Esophagus squamous epithelium (tissue), 5 donors: Measurements from ENCODE around the gene PEX5. TPM values are rescaled to one million over a fixed set of nuclear protein-coding genes. Genes with fewer than 3 reads are reported as not detected.

Experiments used
- DNase-seq: peaks from one replicate; lab custom pipeline; 2025; lab: John Stamatoyannopoulos, UW
- H3K27ac ChIP-seq, 4 donors: fragments of 200-600 bp; sonication (generic); one replicate each; pipeline ENCODE4 v1.5.1; 2016 to 2019; ENCODE audit warnings: mild to moderate bottlenecking in 1 of 4
- H3K27me3 ChIP-seq, 4 donors: fragments of 200-600 bp; sonication (generic); 1 replicate in 3 of 4; 2 replicates in 1 of 4; pipeline versions ENCODE4 v1.5.1 to v1.6.0; 2017 to 2021; ENCODE audit warnings: antibody characterized with exemption in 1 of 4
- H3K36me3 ChIP-seq, 3 donors: fragments of 200-600 bp; sonication (generic); one replicate each; pipeline ENCODE4 v1.5.1; 2016 to 2019
- H3K4me1 ChIP-seq, 3 donors: fragments of 200-600 bp; sonication (generic); one replicate each; pipeline ENCODE4 v1.5.1; 2017 to 2019
- H3K4me3 ChIP-seq, 4 donors: fragments of 200-600 bp; sonication (generic); 1 replicate in 3 of 4; 2 replicates in 1 of 4; pipeline ENCODE4 v1.5.1; 2016 to 2019; ENCODE audit warnings: mild to moderate bottlenecking in 2 of 4, moderate library complexity in 1 of 4
- H3K9me3 ChIP-seq, 3 donors: fragments of 200-600 bp; sonication (generic); one replicate each; pipeline ENCODE4 v1.5.1; 2016 to 2019
- POLR2A ChIP-seq, 4 donors: fragments of 450-650 bp; IDR thresholded peaks; one replicate each; pipeline ENCODE4 v1.6.1; 2017; ENCODE audit warnings: antibody characterized with exemption in 4 of 4, mild to moderate bottlenecking in 4 of 4, moderate library complexity in 3 of 4
- WGBS, 2 donors: methylation state at CpG; one replicate each; pipeline ENCODE4 v1.1.5; 2018; 5-methylcytosine and 5-hydroxymethylcytosine counted together
- intact Hi-C: fragments of 100-400 bp; cut with DNase I; formaldehyde crosslinking; loops from one replicate; pipeline ENCODE4 v1.15.0; 2022
- total RNA-seq, 4 donors: library from RNA; depleted of rRNA; stranded (reverse); fragments of >200 nt; gene quantifications; one replicate each; pipeline ENCODE4 v1.1.0, GENCODE V29; 2016
- TF ChIP-seq, protein P1 (sequence below), 6 experiments: fragments of 450-650 bp in 4 of 6; fragments of 200-600 bp in 2 of 6; sonication (generic) in 2 of 6; IDR thresholded peaks; one replicate each; pipeline ENCODE4 v1.5.1; 2016 to 2019; ENCODE audit warnings: antibody characterized with exemption in 6 of 6, mild to moderate bottlenecking in 4 of 6, moderate library complexity in 4 of 6
- donor health status: DM: yes; HTN: yes; CAD: no.

The PEX5 gene
- total RNA-seq, 4 donors from 2014 or later, result 15.5 to 38.1 (median 19.9) TPM

DNA sequence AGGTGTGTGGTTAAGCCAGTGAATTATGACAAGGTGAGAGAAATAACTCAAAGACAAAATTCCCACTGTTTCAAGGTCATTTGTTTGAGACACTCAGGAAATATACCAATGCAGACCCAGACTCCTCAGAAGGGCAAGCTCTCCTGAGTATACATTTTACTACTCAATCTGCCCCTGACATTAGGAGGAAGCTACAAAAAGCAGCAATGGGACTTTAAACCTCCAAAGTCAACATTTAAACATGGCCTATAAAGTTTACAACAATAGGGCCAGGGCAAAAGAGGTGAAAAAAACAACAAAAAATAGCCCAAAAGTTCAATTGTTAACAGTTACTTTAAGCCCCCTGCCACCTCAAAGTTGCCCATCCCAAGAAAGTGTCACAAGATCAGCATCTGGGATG lies 19.5 kb upstream of the PEX5 start:
- intact Hi-C loops, result no loop called here
- H3K27ac ChIP-seq, result no peak overlapping the region
- peaks cover 0 to 33% (median 14%) of the 10 kb centered on the region in 3 donors for H3K9me3 ChIP-seq
- no peak overlapping the region for H3K4me3 ChIP-seq
- no peak for DNase-seq
- peaks cover 0 to 33% (median 0%) of the 10 kb centered on the region in 4 donors for H3K27me3 ChIP-seq
- TF ChIP-seq POLR2A (IDR thresholded peaks at IDR 0.05), result no peak
- TF ChIP-seq, protein P1, sequence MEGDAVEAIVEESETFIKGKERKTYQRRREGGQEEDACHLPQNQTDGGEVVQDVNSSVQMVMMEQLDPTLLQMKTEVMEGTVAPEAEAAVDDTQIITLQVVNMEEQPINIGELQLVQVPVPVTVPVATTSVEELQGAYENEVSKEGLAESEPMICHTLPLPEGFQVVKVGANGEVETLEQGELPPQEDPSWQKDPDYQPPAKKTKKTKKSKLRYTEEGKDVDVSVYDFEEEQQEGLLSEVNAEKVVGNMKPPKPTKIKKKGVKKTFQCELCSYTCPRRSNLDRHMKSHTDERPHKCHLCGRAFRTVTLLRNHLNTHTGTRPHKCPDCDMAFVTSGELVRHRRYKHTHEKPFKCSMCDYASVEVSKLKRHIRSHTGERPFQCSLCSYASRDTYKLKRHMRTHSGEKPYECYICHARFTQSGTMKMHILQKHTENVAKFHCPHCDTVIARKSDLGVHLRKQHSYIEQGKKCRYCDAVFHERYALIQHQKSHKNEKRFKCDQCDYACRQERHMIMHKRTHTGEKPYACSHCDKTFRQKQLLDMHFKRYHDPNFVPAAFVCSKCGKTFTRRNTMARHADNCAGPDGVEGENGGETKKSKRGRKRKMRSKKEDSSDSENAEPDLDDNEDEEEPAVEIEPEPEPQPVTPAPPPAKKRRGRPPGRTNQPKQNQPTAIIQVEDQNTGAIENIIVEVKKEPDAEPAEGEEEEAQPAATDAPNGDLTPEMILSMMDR (IDR thresholded peaks at IDR 0.05), result no peak
- no peaks in the 10 kb centered on the region for H3K36me3 ChIP-seq
- no peaks in the 10 kb centered on the region for H3K4me1 ChIP-seq

DNA sequence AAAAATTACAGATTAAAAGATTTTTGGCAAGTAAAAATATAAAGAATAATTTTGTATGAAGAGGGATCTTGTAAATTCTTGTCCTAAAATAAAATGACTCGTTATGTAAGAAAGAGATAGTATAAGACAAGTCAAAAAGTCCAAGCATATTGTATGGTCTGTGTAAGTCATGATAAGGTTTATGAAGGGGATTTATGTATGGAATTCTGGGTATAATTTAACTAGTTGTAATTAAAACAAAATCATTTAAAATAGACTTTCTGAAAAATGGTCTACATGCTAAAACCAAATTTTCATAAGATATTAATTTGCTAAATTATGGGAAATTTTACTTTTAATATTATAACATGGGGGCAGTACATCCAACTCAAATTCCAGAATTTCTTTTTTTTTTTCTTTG lies 17.6 kb upstream of the PEX5 start:
- H3K9me3 ChIP-seq, result peaks cover 0 to 33% (median 14%) of the 10 kb centered on the region in 3 donors
- intact Hi-C loops, result no loop called here
- TF ChIP-seq POLR2A (IDR thresholded peaks at IDR 0.05), result no peak
- TF ChIP-seq, protein P1 (IDR thresholded peaks at IDR 0.05), result no peak
- H3K4me3 ChIP-seq, result no peak overlapping the region
- H3K27ac ChIP-seq, result no peak overlapping the region
- no peak for DNase-seq
- H3K4me1 ChIP-seq, result no peaks in the 10 kb centered on the region
- WGBS, 2 donors, result 47 to 61% methylated on average over 1 of the region's 1 CpG
- no peaks in the 10 kb centered on the region for H3K36me3 ChIP-seq
- H3K27me3 ChIP-seq, result peaks cover 0 to 35% (median 0%) of the 10 kb centered on the region in 4 donors

DNA sequence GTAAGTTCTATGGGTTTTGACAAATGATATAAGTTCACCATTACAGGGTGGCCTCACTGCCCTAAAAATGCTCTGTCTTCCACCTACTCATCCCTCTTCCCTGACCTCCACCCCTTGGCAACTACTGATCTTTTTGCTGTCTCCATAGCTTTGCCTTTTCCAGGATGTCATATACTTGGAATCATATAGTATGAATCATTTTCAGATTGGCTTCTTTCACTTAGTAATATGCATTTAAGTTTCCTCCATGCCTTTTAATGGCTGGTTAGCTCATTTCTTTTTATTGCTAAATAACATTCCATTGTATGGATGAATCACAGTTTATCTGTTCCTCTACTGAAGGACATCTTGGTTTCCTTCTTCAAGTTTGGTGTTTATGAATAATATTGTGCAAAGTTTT lies 14.0 kb upstream of the PEX5 start:
- no peak for TF ChIP-seq POLR2A (IDR thresholded peaks at IDR 0.05)
- TF ChIP-seq, protein P1 (IDR thresholded peaks at IDR 0.05), result no peak
- peaks cover 0 to 13% (median 0%) of the 10 kb centered on the region in 3 donors for H3K9me3 ChIP-seq
- no peaks in the 10 kb centered on the region for H3K4me1 ChIP-seq
- peaks cover 0 to 50% (median 0%) of the 10 kb centered on the region in 4 donors for H3K27me3 ChIP-seq
- H3K27ac ChIP-seq, result no peak overlapping the region
- DNase-seq, result no peak
- no peak overlapping the region for H3K4me3 ChIP-seq
- intact Hi-C loops, result no loop called here
- no peaks in the 10 kb centered on the region for H3K36me3 ChIP-seq

DNA sequence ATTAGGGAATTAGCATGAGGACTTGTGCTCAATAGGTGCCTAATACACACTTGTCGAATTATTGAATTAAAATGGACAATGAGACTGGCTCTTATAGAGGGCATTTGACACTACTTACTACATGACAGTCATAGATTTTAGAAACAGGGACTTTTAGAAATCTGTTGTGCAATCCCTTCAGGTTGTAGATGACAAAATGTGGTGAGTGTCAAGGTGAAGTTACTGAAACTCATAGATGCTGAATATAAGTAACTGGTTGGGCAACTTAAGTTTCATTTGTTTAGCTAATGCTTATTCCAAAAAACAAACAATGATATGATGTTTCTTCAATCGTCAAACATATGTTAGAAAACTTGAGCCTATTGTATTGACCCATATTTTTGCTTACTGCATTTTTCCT lies 12.9 kb upstream of the PEX5 start:
- no peak overlapping the region for H3K27ac ChIP-seq
- peaks cover 0 to 5% (median 0%) of the 10 kb centered on the region in 3 donors for H3K9me3 ChIP-seq
- intact Hi-C loops, result no loop called here
- peaks cover 0 to 49% (median 0%) of the 10 kb centered on the region in 4 donors for H3K27me3 ChIP-seq
- WGBS, 2 donors, result 45 to 56% methylated on average over 2 of the region's 2 CpGs
- H3K36me3 ChIP-seq, result no peaks in the 10 kb centered on the region
- TF ChIP-seq POLR2A (IDR thresholded peaks at IDR 0.05), result no peak
- TF ChIP-seq, protein P1 (IDR thresholded peaks at IDR 0.05), result no peak
- H3K4me1 ChIP-seq, result no peaks in the 10 kb centered on the region
- H3K4me3 ChIP-seq, result no peak overlapping the region
- DNase-seq, result no peak

DNA sequence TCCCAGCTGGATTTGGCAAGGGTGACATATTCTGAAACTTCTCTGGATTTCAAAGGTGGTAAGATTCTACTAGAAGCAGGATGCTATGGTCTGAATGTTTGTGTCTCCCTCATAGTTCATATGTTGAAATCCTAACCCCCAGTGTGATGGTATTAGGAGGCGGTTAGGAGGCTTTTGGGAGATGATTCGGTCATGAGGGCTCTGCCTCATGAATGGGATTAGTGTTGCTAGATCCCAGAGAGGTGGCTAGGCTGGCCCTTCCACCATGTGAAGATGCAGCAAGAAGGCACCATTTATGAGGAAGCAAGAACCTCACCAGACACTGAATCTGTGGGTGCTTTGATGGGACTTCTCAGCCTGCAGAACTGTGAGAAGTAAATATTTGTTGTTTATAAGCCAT lies 11.0 kb upstream of the PEX5 start:
- no peak overlapping the region for H3K27ac ChIP-seq
- H3K36me3 ChIP-seq, result no peaks in the 10 kb centered on the region
- 70 to 95% methylated on average over 2 of the region's 2 CpGs for WGBS, 2 donors
- H3K4me3 ChIP-seq, result no peak overlapping the region
- no peak for DNase-seq
- H3K9me3 ChIP-seq, result no peaks in the 10 kb centered on the region
- intact Hi-C loops, result no loop called here
- H3K27me3 ChIP-seq, result peaks cover 0 to 49% (median 0%) of the 10 kb centered on the region in 4 donors
- H3K4me1 ChIP-seq, result no peaks in the 10 kb centered on the region
- no peak for TF ChIP-seq POLR2A (IDR thresholded peaks at IDR 0.05)
- TF ChIP-seq, protein P1 (IDR thresholded peaks at IDR 0.05), result no peak
